B cell (primary cell): ENCODE data around the gene CDH13. TPM values are rescaled to one million over a fixed set of nuclear protein-coding genes. Genes with fewer than 3 reads are reported as not detected.

Experiments used
- ATAC-seq: fragments of 200-7000 bp; cut with Tn5 transposase; one replicate; pipeline ENCODE4 v1.10.0; 2021; ENCODE audit warnings: low read depth, mild to moderate bottlenecking, moderate number of reproducible peaks, moderate library complexity
- CTCF ChIA-PET: fragments of 350-600 bp; sonication (Branson Sonifier 250); formaldehyde crosslinking; loops from one replicate; lab custom pipeline; 2021; ENCODE audit warnings: antibody characterized with exemption, inconsistent platforms; lab: Charles Lee
- POLR2A ChIA-PET: fragments of 350-600 bp; sonication (Branson Sonifier 250); formaldehyde crosslinking; loops from one replicate; lab custom pipeline; 2021; ENCODE audit warnings: antibody characterized with exemption; lab: Charles Lee
- DNase-seq: peaks from one replicate; pipeline ENCODE4 v3.0.0; 2013
- H2AFZ ChIP-seq: 2 replicates; pipeline ENCODE4 v1.6.1; 2012; ENCODE audit warnings: mild to moderate bottlenecking, low read depth, low read length; ENCODE audit not compliant: insufficient read depth, poor library complexity, severe bottlenecking
- H3K27ac ChIP-seq, 2 donors: 1 replicate in 1 of 2; 2 replicates in 1 of 2; pipeline ENCODE4 v1.5.1; 2012 to 2013; ENCODE audit warnings: low read length in 2 of 2, mild to moderate bottlenecking in 2 of 2, moderate library complexity in 1 of 2
- H3K27me3 ChIP-seq, 4 experiments: fragments of 200-600 bp in 1 of 4; sonication (generic) in 1 of 4; replicated peaks in 1 of 4; 1 replicate in 2 of 4; 2 replicates in 2 of 4; pipeline versions ENCODE4 v1.6.1 to v1.7.0; 2013 to 2016; ENCODE audit warnings: low read length in 3 of 4, mild to moderate bottlenecking in 2 of 4, mixed read lengths in 1 of 4, moderate library complexity in 1 of 4; ENCODE audit not compliant: insufficient read depth in 4 of 4, control insufficient read depth in 3 of 4; ENCODE audit errors: control extremely low read depth in 1 of 4
- H3K36me3 ChIP-seq, 2 experiments: replicated peaks in 1 of 2; 1 replicate in 1 of 2; 2 replicates in 1 of 2; pipeline versions ENCODE4 v1.6.1 to v1.7.1; 2013; ENCODE audit warnings: low read length in 1 of 2; ENCODE audit not compliant: insufficient read depth in 2 of 2, control insufficient read depth in 1 of 2; ENCODE audit errors: control extremely low read depth in 1 of 2, extremely low read depth in 1 of 2
- H3K4me1 ChIP-seq, 2 donors: fragments of 200-600 bp in 1 of 2; sonication (generic) in 1 of 2; 1 replicate in 1 of 2; 2 replicates in 1 of 2; pipeline versions ENCODE4 v1.5.1 to v1.6.1; 2013 to 2017; ENCODE audit warnings: low read length in 2 of 2; ENCODE audit not compliant: control insufficient read depth in 2 of 2, insufficient read depth in 2 of 2
- H3K4me2 ChIP-seq: replicated peaks from 2 replicates; pipeline ENCODE3; 2012; ENCODE audit warnings: mild to moderate bottlenecking, low read depth, low read length; ENCODE audit not compliant: poor library complexity, severe bottlenecking
- H3K4me3 ChIP-seq, 5 experiments: fragments of 200-600 bp in 1 of 5; sonication (generic) in 1 of 5; 1 replicate in 3 of 5; 2 replicates in 2 of 5; pipeline versions ENCODE4 v1.5.1 to v1.7.0; 2011 to 2016; ENCODE audit warnings: low read length in 4 of 5, mild to moderate bottlenecking in 4 of 5, low read depth in 2 of 5, control low read depth in 1 of 5, moderate library complexity in 1 of 5; ENCODE audit not compliant: insufficient read depth in 1 of 5; ENCODE audit errors: control extremely low read depth in 1 of 5, extremely low read depth in 1 of 5
- H3K79me2 ChIP-seq: fragments of 200-600 bp; sonication (generic); one replicate; pipeline ENCODE4 v1.6.0; 2016; ENCODE audit warnings: low read length; ENCODE audit not compliant: control insufficient read depth, insufficient read depth
- H3K9ac ChIP-seq: fragments of 200-600 bp; sonication (generic); 2 replicates; pipeline ENCODE4 v1.6.1; 2017; ENCODE audit warnings: mild to moderate bottlenecking, low read length, moderate library complexity
- H3K9me3 ChIP-seq, 3 donors: one replicate each; pipeline versions ENCODE4 v1.6.1 to v1.7.1; 2013; ENCODE audit warnings: low read length in 2 of 3; ENCODE audit not compliant: control insufficient read depth in 2 of 3, insufficient read depth in 1 of 3; ENCODE audit errors: control extremely low read depth in 1 of 3
- H4K20me1 ChIP-seq: 2 replicates; pipeline ENCODE4 v1.6.0; 2012; ENCODE audit warnings: mild to moderate bottlenecking, low read length; ENCODE audit not compliant: insufficient read depth, control insufficient read depth, poor library complexity, severe bottlenecking
- H3K27ac Mint-ChIP-seq: one replicate; pipeline ENCODE4 v1.8.0; 2021; ENCODE audit warnings: mixed read lengths
- H3K27me3 Mint-ChIP-seq: one replicate; pipeline ENCODE4 v1.8.0; 2021; ENCODE audit warnings: mixed read lengths
- H3K4me1 Mint-ChIP-seq: one replicate; pipeline ENCODE4 v1.8.0; 2021; ENCODE audit warnings: mixed read lengths
- H3K4me3 Mint-ChIP-seq: one replicate; pipeline ENCODE4 v1.8.0; 2021; ENCODE audit warnings: mixed read lengths
- H3K9me3 Mint-ChIP-seq: one replicate; pipeline ENCODE4 v1.8.0; 2022; ENCODE audit warnings: mixed read lengths; ENCODE audit not compliant: insufficient read depth
- EZH2 ChIP-seq: IDR thresholded peaks from 2 replicates; pipeline ENCODE4 v1.6.1; 2012; ENCODE audit warnings: borderline replicate concordance, low read depth, mild to moderate bottlenecking, moderate library complexity, low read length; ENCODE audit not compliant: insufficient read depth, poor library complexity, severe bottlenecking
- WGBS: methylation state at CpG from one replicate; pipeline ENCODE4 v1.1.5; 2013; ENCODE audit warnings: missing lambda C conversion rate; ENCODE audit not compliant: insufficient coverage; 5-methylcytosine and 5-hydroxymethylcytosine counted together
- intact Hi-C: fragments of 100-400 bp; cut with micrococcal nuclease; formaldehyde crosslinking; loops from one replicate; pipeline ENCODE4 v1.10.0; 2022
- polyA plus RNA-seq: library from polyadenylated mRNA; depleted of rRNA; stranded (reverse); fragments of >200 nt; gene quantifications from 2 replicates; pipeline ENCODE4 v1.2.3, GENCODE V29; 2012
- total RNA-seq, 2 donors: library from RNA; stranded (reverse); fragments of 120-200 nt in 1 of 2; gene quantifications; 1 replicate in 1 of 2; 2 replicates in 1 of 2; pipeline versions ENCODE4 v1.2.3 to v1.2.4, GENCODE V29; 2013 to 2022
- TF ChIP-seq, protein P1 (sequence below): fragments of 200-600 bp; IDR thresholded peaks from one replicate; pipeline ENCODE4 v1.8.0; 2022; ENCODE audit warnings: antibody characterized with exemption, mild to moderate bottlenecking

The CDH13 gene
- total and polyA plus RNA-seq, 2 donors (not counting 1 experiment from before 2014, with no cell fraction given), result not detected

DNA sequence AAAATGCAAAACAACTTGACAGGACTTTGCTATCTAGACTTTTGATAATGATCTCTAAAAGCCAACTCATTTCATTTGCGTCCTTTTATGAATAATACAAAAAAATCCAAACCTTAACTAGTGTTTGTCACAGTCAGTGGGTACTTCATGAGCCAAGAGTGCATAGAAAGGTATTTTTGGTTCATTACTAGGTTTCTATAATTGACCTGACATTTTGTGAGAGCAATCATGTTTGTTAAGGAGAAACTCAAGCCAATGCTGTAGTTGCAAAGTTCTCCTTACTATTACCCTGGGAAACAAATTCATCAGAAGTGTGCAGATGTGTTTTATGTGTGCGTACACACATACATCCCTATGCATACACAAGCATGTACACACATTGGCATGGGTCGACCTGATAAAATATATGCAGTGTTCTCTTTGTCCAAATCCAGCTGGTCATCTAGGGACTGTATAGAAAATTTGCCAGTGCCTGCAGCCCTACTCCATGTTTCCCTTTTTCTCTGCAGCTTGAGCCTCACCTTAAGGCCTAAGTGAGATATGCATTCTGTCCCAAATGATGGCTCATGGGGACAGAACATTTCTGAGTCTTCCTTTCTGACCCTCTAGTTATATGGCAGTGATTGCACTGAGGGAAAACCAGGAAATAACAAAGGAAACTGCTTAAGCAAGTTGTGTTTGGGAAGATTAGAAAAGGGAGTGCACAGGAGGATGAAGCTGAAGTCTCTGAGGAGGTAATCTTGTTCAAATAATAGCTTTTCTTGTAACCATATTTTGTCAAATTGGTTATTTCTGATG, 128.1 kb downstream of the CDH13 start:
- no peak overlapping the region for H3K4me3 ChIP-seq
- H3K27me3 Mint-ChIP-seq, result no peaks in the 10 kb centered on the region
- intact Hi-C loops, result no loop called here
- DNase-seq (no peak), ATAC-seq (no peak)
- H3K4me3 Mint-ChIP-seq, result no peak overlapping the region
- H3K9ac ChIP-seq, result no peak overlapping the region
- peaks cover 13% of the 10 kb centered on the region for H3K4me1 Mint-ChIP-seq
- no peaks in the 10 kb centered on the region for H3K36me3 ChIP-seq
- no peaks in the 10 kb centered on the region for H3K9me3 Mint-ChIP-seq
- TF ChIP-seq, protein P1, sequence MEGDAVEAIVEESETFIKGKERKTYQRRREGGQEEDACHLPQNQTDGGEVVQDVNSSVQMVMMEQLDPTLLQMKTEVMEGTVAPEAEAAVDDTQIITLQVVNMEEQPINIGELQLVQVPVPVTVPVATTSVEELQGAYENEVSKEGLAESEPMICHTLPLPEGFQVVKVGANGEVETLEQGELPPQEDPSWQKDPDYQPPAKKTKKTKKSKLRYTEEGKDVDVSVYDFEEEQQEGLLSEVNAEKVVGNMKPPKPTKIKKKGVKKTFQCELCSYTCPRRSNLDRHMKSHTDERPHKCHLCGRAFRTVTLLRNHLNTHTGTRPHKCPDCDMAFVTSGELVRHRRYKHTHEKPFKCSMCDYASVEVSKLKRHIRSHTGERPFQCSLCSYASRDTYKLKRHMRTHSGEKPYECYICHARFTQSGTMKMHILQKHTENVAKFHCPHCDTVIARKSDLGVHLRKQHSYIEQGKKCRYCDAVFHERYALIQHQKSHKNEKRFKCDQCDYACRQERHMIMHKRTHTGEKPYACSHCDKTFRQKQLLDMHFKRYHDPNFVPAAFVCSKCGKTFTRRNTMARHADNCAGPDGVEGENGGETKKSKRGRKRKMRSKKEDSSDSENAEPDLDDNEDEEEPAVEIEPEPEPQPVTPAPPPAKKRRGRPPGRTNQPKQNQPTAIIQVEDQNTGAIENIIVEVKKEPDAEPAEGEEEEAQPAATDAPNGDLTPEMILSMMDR, result no peak
- TF ChIP-seq EZH2, result no peak
- H3K4me1 ChIP-seq, result peaks cover 8 to 22% of the 10 kb centered on the region in 2 donors
- H2AFZ ChIP-seq, result no peak overlapping the region
- no peaks in the 10 kb centered on the region for H3K9me3 ChIP-seq
- POLR2A ChIA-PET, result interaction anchor here (0.5 kb wide), 1 partner anchor 21 kb away, joined by 10 read pairs; no protein-coding TSS in a partner anchor
- no peaks in the 10 kb centered on the region for H4K20me1 ChIP-seq
- H3K27ac Mint-ChIP-seq, result no peak overlapping the region
- H3K79me2 ChIP-seq, result no peaks in the 10 kb centered on the region
- no peak overlapping the region for H3K27ac ChIP-seq
- H3K4me2 ChIP-seq, result no peak overlapping the region
- CTCF ChIA-PET, result no interaction called here
- no CpG with 5 or more reads among the region's 3 CpGs for WGBS
- H3K27me3 ChIP-seq, result no peaks in the 10 kb centered on the region

DNA sequence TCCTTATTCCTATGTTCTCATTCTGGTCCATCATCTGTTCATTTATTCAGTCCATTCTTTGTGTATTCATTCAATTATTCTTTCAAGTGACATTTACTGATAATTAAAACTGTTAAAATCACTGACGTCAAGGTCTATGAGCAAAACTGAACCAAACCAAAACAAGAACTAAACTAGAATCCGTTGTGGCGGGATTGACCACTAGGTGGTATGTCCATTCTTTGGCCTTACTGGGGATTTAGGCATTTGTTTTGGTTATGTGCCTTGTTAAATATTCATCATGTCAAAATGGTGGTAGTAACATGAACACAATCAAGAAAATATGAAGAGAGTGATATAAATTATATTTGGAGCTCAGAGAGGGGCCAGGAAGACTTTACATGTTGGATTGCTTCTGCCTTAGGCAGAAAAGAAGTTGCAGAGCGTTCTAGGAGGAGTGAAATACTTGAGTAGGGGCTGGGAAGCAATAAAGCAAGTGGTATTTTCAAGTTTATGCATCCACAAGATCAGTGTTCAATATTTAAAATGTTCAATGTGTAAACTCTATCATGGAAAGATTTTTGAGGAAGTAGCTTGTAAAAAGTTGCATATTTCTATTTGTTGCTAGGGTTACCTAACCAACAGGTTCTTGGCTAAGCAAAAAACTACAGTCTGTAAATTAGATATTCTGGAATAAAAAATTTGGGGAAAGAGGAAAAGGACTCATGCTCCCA, 129.0 kb downstream of the CDH13 start:
- Histone ChIP-seq H3K27ac (no peak overlapping the region), H3K9me3 (no peaks in the 10 kb centered on the region), H3K27me3 (no peaks in the 10 kb centered on the region), H2AFZ (no peak overlapping the region), H3K9ac (no peak overlapping the region), H3K36me3 (no peaks in the 10 kb centered on the region), H4K20me1 (no peaks in the 10 kb centered on the region), H3K4me3 (no peak overlapping the region), H3K4me2 (no peak overlapping the region), H3K79me2 (no peaks in the 10 kb centered on the region), H3K4me1 (peaks cover 4 to 14% of the 10 kb centered on the region in 2 donors)
- CTCF ChIA-PET, result interaction anchor here (0.6 kb wide), 1 partner anchor 51 kb away, joined by 3 read pairs; no protein-coding TSS in a partner anchor
- WGBS, result 60% methylated on average over 1 of the region's 4 CpGs
- TF ChIP-seq, protein P1, result no peak
- TF ChIP-seq EZH2, result no peak
- no peaks in the 10 kb centered on the region for H3K9me3 Mint-ChIP-seq
- peaks cover 12% of the 10 kb centered on the region for H3K4me1 Mint-ChIP-seq
- H3K27me3 Mint-ChIP-seq, result no peaks in the 10 kb centered on the region
- ATAC-seq, result no peak
- intact Hi-C loops, result no loop called here
- peak; percentile 37 for DNase-seq
- no peak overlapping the region for H3K27ac Mint-ChIP-seq
- POLR2A ChIA-PET, result no interaction called here
- no peak overlapping the region for H3K4me3 Mint-ChIP-seq
